Measurements from ENCODE around the gene ITGAV. TPM values are rescaled to one million over a fixed set of nuclear protein-coding genes. Genes with fewer than 3 reads are reported as not detected.

The ITGAV gene
- polyA plus RNA-seq, 4 donors, result 55.7 to 76.1 (median 67.8) TPM

DNA sequence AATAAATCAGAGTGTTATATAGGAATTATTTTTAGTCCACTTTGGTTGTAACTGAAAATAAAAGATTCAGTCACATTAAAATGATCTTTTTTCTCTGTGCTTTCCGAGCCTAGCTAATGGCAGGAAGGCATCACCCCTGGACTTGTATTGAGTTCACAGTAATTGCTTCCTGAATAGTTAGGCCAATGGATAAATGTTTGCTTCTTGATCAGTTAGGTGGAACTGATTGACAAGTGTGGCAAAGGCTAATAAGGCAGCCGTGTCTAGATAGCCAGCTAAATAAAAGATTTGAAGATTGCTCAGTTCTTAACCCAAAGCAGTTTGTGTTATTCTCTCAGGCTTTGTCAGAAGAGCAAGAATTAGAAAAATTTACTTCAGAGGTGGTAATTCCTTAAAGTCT lies 124.8 kb downstream of the ITGAV start:
- no peak for DNase-seq (ENCODE audit: low read depth in 4 of 4, low spot score in 2 of 4)

DNA sequence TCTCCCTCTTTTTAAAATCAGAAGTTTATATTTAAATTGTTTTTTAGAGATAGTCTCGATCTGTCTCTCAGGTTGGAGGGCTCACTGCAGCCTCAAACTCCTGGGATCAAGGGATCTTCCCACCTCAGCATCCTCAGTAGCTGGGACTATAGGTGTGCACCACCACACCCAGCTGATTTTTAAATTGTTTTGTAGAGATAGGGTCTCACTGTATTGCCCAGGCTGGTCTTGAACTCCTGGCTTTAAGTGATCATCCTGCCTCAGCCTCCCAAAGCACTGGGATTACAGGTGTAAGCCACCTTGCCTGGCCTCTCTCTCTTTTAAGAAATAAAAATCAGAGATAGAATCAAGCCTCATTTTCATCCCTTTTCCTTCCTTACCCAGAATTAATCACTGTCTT lies 126.1 kb downstream of the ITGAV start:
- DNase-seq (ENCODE audit: low read depth in 4 of 4, low spot score in 2 of 4), result no peak

DNA sequence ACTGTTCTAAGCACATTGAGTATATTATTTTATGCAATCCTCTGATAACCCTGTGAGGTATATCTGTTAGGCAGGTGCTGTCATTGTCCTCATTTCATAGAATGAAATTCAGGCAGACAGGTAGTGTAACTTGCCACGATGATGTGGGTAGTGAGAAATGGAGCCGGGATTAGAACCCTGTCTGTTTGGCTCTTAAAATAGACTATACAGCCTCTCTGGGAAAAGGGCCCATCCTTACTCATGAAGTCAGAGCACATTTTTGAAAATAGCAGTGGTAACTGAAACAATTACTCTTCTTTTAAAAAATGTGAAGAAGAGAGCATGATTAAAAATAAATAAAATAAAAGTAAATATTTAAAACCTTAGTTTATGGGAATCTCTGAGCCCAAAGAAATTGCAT lies 127.0 kb downstream of the ITGAV start:
- DNase-seq (ENCODE audit: low read depth in 4 of 4, low spot score in 2 of 4), result no peak

DNA sequence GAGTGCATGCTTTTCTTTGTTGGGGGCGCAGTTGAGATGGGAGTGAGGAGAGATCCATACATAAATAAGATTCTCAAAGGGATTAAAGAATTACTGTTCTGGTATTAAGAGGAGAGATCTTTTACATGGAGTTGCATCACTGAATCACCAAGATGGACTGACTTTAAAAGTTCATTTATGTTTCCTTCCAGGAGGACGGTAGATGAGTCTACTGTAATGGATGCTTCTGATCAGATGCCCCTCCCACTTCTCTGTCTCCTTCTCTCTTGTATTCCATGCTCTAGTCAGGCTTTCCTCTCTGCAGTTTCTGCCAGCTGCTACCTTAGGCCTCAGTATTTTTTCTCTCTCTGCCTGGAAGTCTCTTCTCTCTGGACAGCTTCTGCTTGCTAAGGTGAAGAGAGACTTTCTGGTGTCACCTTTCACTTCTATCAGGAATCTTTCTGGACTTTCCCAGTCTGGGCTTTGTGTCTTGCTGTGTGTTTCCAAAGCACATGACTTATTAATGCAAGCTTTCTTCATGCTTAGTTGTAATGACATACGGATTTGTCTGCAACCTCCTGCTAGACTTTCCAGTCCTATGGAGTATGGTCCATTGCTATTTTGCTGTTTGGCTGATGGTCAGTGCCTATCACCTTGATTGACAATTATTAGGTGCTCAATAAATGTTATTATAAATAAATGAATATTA lies 127.6 kb downstream of the ITGAV start:
- no peak for DNase-seq (ENCODE audit: low read depth in 4 of 4, low spot score in 2 of 4)

DNA sequence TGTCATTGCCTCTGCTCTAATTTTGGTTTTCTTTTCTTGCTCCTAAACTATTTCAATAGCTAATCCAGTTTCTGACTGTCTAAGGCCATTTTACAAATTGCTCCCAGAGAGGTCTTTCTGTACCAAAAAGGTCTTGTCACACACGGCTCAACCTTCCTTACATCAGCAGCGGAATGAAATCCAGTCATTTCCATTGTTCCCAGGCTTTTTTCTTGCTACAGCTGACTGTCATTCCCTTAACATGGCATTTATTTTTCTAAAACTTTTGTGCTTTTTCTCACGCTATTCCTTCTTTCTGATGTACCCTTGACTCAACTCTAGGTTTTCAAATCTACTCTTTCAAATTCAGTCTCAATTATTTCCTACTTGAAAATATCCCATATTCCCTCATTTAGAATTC lies 128.3 kb downstream of the ITGAV start:
- no peak for DNase-seq (ENCODE audit: low read depth in 4 of 4, low spot score in 2 of 4)

DNA sequence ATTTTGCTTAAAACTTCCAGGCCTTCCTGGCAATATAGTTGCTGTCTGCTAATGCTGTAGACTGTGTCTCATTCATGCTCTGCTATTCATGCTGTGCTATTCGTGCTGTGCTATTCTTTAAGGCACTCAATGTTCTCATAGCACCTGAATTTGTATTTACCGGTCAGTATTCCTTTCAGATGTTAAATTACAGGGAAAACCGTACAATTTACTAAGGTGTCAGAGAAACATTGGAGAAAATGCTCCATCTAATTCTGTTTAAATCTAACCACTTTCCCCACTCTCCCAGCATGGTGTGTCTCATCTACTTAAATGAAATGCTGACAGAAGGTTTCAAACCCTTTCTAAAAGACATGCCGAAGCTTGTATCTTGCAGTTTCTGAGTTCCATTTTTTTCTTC lies 129.0 kb downstream of the ITGAV start:
- no peak for DNase-seq (ENCODE audit: low read depth in 4 of 4, low spot score in 2 of 4)

DNA sequence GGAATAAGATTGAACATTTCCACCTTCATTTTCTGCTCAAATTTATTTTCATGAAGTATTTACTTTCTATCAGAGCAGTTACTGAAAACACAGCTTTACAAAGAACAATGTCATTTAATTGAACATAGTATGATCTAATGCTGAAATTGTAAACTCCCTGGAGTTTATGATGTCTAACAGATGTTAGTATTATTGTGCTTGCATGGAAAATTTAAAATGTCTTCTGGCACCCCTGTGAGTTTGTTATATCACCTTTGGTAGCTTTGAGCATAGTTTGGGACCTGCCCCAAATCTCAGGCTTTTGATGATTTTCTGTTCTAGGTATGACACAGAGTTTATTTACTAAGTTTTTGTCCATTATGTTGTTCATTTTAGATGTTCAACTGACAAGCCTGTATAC lies 132.1 kb downstream of the ITGAV start:
- no peak for DNase-seq (ENCODE audit: low read depth in 4 of 4, low spot score in 2 of 4)

DNA sequence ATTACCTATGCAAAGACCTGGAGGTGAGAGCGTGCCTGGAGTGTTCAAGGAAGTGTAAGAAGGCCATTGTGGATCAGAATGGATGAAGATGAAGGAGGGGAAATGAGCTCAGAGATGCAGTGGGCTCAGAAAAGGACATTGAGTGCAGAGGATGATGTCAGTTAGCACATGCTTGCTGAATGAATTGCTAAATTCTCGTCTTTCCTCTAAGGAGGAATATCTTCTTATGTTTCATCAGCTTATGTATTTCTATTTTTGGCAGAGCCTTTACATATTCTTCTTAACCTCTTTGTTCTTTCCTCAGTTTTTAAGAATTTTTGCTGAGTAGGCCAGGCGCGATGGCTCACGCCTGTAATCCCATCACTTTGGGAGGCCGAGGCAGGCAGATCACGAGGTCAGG lies 134.9 kb downstream of the ITGAV start:
- no peak for DNase-seq (ENCODE audit: low read depth in 4 of 4, low spot score in 2 of 4)

DNA sequence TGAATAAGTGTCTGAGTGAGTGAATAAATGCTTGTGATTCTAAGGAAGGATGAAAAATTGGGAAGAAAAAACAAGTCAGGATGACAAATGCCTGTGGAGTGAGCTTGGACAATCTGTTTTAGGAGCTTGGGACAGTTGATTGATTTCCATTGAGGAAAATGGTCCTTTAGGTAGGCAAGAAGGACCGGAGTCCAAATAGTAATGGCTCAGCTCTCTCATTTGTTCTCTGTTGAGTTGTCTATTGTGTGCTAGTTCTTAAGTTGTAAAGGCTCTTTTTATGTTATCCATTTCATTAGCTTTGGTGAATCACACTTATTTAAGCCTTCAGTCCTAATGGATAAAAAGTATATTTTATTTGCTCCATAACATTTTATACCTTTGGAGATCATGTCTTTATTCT lies 135.9 kb downstream of the ITGAV start:
- no peak for DNase-seq (ENCODE audit: low read depth in 4 of 4, low spot score in 2 of 4)

DNA sequence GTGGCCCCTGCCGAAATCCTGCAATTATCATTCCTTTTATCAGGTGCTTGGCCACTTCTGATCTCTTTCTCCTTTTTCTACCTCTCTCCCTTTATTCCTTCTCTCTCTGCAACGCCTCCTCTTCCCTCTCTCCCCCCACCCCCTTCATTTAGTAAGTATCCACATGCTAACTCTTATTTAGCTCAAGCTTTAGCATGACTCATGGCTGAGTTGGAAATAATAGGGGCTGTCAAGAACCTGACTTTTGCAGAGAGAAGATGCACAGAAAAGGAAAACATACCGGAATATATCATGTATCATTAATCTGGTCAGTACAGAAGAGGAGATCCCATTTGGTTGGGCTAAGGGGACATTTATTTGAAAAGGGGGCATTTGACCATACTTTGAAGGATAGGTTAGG lies 137.1 kb downstream of the ITGAV start:
- no peak for DNase-seq (ENCODE audit: low read depth in 4 of 4, low spot score in 2 of 4)

DNA sequence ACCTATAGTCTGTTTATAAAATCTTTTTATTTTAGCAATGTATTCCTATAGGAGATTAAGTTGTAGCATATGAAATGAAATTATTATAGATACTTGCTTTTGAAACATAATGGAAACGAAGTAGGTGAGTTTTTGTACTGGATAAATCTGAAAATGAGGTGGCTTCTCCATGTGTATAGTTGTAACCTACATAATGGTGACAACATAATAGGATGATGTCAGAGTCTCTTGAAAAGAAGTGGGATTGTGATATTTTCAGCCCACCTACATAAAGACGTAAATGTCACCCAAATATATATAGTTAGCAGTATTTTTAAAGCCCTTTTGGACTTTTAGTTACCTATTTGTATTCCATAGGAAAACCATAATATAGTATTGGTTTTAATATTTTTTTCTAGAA lies 138.8 kb downstream of the ITGAV start:
- DNase-seq (ENCODE audit: low read depth in 4 of 4, low spot score in 2 of 4), result no peak

Other genes starting within 250 kb of the ITGAV start
- 100 to 1,000 TPM in 3 of 4 donors, 10 to 100 TPM in 1; 99.7 to 129 (median 117) TPM for gene ZC3H15, start 103.8 kb upstream of the ITGAV start, polyA plus RNA-seq (ENCODE audit: insufficient read length in 4 of 4)
- gene FAM171B, start 104.0 kb downstream of the ITGAV start, polyA plus RNA-seq (ENCODE audit: insufficient read length in 4 of 4), result 10 to 100 TPM; 11.8 to 16.2 (median 13.6) TPM